Erythroblast (primary cell): Measurements from ENCODE around the gene ARHGEF10L.

ENCODE experiments used
- GATA1 ChIP-seq: IDR thresholded peaks from 2 replicates; pipeline ENCODE4 v1.6.1; 2011; ENCODE audit warnings: low read depth, mild to moderate bottlenecking, control low read depth, low read length, moderate library complexity
- POLR2A ChIP-seq: IDR thresholded peaks from 2 replicates; pipeline ENCODE4 v1.6.1; 2011; ENCODE audit warnings: mild to moderate bottlenecking, low read length

DNA sequence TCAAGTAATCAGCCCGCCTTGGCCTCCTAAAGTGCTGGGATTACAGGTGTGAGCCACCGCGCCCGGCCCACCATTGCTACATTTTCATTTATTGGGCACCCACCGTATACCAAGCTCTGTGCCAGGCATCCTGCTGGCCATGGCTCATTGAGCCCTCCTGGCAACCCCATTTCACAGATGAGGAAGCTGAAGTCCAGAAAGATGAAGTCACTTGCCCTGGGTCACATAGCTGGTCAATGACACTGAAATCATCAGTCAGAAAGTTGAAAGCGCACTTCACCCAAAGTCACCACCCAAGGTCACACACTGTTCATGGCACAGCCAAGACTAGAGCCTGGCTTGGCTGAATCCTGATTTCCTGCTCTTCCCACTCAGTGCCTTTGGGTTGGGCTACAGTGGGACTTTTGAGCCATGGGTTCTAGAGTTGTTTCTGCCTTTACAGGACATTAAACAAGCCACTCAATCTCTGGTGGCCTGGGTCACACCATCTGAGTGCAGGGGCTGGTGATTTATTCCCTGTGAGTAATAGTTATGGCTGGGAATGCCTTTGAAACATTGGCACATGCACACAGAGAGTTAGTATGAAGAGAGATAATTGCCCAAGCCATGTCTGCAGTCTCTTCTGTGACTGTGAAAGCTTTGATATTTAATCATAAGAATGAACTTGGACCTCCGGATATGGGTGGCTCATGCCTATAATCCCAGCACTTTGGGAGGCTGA lies 16.0 kb upstream of the ARHGEF10L start:
- no peak for TF ChIP-seq POLR2A
- TF ChIP-seq GATA1: no peak
